ENCODE results near the gene F2. TPM values are rescaled to one million over a fixed set of nuclear protein-coding genes. Genes with fewer than 3 reads are reported as not detected.

F2 gene
- total RNA-seq, 2 donors from 2014 or later: 1.8 TPM; not detected in 1

GRCh38 chr11:46727952-46728658 is 9.1 kb downstream of the F2 start:
- TF ChIP-seq POLR2A (IDR thresholded peaks at IDR 0.05) (no peak), POLR2AphosphoS5 (IDR thresholded peaks at IDR 0.05) (no peak)
- TF ChIP-seq, protein P1, sequence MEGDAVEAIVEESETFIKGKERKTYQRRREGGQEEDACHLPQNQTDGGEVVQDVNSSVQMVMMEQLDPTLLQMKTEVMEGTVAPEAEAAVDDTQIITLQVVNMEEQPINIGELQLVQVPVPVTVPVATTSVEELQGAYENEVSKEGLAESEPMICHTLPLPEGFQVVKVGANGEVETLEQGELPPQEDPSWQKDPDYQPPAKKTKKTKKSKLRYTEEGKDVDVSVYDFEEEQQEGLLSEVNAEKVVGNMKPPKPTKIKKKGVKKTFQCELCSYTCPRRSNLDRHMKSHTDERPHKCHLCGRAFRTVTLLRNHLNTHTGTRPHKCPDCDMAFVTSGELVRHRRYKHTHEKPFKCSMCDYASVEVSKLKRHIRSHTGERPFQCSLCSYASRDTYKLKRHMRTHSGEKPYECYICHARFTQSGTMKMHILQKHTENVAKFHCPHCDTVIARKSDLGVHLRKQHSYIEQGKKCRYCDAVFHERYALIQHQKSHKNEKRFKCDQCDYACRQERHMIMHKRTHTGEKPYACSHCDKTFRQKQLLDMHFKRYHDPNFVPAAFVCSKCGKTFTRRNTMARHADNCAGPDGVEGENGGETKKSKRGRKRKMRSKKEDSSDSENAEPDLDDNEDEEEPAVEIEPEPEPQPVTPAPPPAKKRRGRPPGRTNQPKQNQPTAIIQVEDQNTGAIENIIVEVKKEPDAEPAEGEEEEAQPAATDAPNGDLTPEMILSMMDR (IDR thresholded peaks at IDR 0.05): no peak
- intact Hi-C loops (cut with DNase I): no loop called here
- Histone ChIP-seq H3K36me3 (no peaks in the 10 kb centered on the region), H3K27ac (no peak overlapping the region), H3K9me3 (no peaks in the 10 kb centered on the region), H3K27me3 (replicated peaks; ENCODE audit: insufficient read depth) (no peaks in the 10 kb centered on the region), H3K4me3 (no peak overlapping the region), H3K4me1 (replicated peaks) (no peaks in the 10 kb centered on the region)
- WGBS: 91% methylated on average over 17 of the region's 17 CpGs
- DNase-seq (ENCODE audit: low spot score): no peak

GRCh38 chr11:46728659-46729040 is 9.6 kb downstream of the F2 start:
- TF ChIP-seq, protein P1 (IDR thresholded peaks at IDR 0.05): no peak
- TF ChIP-seq POLR2A (IDR thresholded peaks at IDR 0.05): no peak
- no peak for TF ChIP-seq POLR2AphosphoS5 (IDR thresholded peaks at IDR 0.05)
- Histone ChIP-seq H3K4me3 (no peak overlapping the region), H3K9me3 (no peaks in the 10 kb centered on the region), H3K36me3 (no peaks in the 10 kb centered on the region), H3K4me1 (replicated peaks) (no peaks in the 10 kb centered on the region), H3K27me3 (replicated peaks; ENCODE audit: insufficient read depth) (no peaks in the 10 kb centered on the region), H3K27ac (no peak overlapping the region)
- no peak for DNase-seq (ENCODE audit: low spot score)
- WGBS: 75% methylated on average over 9 of the region's 9 CpGs
- intact Hi-C loops (cut with DNase I): no loop called here

DNA sequence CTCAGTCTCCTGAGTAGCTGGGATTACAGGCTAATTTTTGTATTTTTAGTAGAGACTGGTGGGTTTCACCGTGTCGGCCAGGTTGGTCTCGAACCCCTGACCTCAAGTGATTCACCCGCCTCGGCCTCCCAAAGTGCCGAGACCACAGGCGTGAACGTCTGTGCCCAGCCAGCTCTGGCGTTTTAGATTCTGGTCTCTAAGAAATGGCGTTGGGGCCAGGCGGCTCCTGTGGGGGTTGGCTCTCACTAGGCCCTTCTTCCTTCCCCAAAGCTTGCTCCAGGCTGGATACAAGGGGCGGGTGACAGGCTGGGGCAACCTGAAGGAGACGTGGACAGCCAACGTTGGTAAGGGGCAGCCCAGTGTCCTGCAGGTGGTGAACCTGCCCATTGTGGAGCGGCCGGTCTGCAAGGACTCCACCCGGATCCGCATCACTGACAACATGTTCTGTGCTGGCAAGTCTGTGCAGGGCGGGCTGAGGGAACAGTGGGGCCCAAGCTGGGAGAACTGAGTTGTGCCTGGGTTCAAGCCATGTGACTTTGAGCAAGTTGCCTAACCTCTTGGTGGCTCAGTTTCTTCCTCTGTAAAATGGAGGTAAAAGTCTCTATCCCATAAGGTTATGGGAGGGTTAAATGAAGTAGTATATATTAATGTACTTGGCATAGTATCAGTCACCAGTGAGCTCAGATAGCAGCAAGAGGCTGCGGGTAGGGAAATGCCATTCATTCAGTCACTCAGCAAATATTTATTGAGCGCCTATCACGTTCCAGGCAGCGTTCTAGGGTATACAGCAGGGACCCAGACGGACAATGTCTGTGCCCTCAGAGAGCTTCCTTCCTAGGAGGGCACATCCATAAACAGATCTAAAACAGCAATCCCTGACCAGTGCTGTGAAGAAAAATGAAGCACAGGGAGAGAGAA is 10.4 kb downstream of the F2 start:
- WGBS: 75% methylated on average over 24 of the region's 24 CpGs
- H3K4me3 ChIP-seq: no peak overlapping the region
- DNase-seq (ENCODE audit: low spot score): no peak
- H3K9me3 ChIP-seq: no peaks in the 10 kb centered on the region
- H3K27me3 ChIP-seq (replicated peaks; ENCODE audit: insufficient read depth): no peaks in the 10 kb centered on the region
- TF ChIP-seq, protein P1 (IDR thresholded peaks at IDR 0.05): no peak
- TF ChIP-seq POLR2A (IDR thresholded peaks at IDR 0.05) (no peak), POLR2AphosphoS5 (IDR thresholded peaks at IDR 0.05) (no peak)
- H3K27ac ChIP-seq: no peak overlapping the region
- no peaks in the 10 kb centered on the region for H3K36me3 ChIP-seq
- intact Hi-C loops (cut with DNase I): no loop called here
- H3K4me1 ChIP-seq (replicated peaks): no peaks in the 10 kb centered on the region

DNA sequence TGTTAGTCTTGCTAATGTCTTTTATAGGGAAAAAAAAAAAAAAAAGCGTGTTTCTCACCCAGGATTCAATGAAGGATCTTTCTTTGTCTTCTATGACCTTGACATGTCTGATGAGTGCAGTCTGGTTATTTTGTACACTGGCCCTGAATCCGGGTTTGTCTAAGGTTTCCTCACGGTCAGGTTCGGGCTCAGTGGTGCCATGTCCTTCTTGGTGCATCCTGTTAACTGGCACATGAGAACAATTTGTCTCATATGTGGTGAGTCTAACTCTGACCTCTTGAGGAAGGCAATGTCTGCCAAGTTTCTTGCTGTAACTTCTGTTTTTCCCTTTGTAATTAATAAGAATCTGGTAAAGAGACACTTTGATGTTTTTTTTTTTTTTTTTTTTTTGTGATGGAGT is 12.5 kb downstream of the F2 start:
- DNase-seq (ENCODE audit: low spot score): no peak
- Histone ChIP-seq H3K27ac (no peak overlapping the region), H3K27me3 (replicated peaks; ENCODE audit: insufficient read depth) (no peaks in the 10 kb centered on the region), H3K4me3 (no peak overlapping the region), H3K9me3 (no peaks in the 10 kb centered on the region), H3K4me1 (replicated peaks) (no peaks in the 10 kb centered on the region), H3K36me3 (no peaks in the 10 kb centered on the region)
- WGBS: 85% methylated on average over 4 of the region's 4 CpGs
- intact Hi-C loops (cut with DNase I): no loop called here
- TF ChIP-seq POLR2A (IDR thresholded peaks at IDR 0.05): no peak
- TF ChIP-seq, protein P1 (IDR thresholded peaks at IDR 0.05): no peak
- no peak for TF ChIP-seq POLR2AphosphoS5 (IDR thresholded peaks at IDR 0.05)

Measured in prostate gland (tissue), 2 donors.